Upper lobe of left lung (tissue), 4 donors: ENCODE results near the gene FDX1.

Experiments used
- EP300 ChIP-seq, 4 donors: sonication (generic); formaldehyde crosslinking; IDR thresholded peaks; one replicate each; pipeline ENCODE4 v1.5.1; 2017; ENCODE audit warnings: antibody characterized with exemption in 4 of 4, control low read depth in 2 of 4
- TF ChIP-seq, protein P1 (sequence below), 6 experiments: fragments of 450-650 bp in 4 of 6; fragments of 200-600 bp in 2 of 6; sonication (generic) in 2 of 6; IDR thresholded peaks; one replicate each; pipeline ENCODE4 v1.5.1; 2016 to 2019; ENCODE audit warnings: antibody characterized with exemption in 6 of 6

DNA sequence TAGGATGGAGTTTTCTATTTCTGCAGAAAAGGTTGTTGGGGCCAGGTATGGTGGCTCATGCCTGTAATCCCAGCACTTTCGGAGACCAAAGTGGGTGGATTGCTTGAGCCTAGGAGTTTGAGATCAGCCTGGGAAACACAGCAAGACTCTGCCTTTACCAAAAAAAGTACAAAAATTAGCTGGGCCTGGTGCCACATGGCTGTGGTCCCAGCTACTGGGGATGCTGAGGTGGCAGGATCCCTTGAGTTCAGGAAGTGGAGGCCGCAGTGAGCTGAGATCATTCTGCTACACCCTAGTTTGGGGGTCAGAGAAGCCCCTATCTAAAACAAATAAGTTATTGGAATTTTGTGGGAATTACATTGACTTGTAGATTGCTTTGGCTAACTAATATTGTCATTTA, 71.7 kb downstream of the FDX1 start:
- TF ChIP-seq EP300 (IDR thresholded peaks at IDR 0.05) = no peak
- TF ChIP-seq, protein P1, sequence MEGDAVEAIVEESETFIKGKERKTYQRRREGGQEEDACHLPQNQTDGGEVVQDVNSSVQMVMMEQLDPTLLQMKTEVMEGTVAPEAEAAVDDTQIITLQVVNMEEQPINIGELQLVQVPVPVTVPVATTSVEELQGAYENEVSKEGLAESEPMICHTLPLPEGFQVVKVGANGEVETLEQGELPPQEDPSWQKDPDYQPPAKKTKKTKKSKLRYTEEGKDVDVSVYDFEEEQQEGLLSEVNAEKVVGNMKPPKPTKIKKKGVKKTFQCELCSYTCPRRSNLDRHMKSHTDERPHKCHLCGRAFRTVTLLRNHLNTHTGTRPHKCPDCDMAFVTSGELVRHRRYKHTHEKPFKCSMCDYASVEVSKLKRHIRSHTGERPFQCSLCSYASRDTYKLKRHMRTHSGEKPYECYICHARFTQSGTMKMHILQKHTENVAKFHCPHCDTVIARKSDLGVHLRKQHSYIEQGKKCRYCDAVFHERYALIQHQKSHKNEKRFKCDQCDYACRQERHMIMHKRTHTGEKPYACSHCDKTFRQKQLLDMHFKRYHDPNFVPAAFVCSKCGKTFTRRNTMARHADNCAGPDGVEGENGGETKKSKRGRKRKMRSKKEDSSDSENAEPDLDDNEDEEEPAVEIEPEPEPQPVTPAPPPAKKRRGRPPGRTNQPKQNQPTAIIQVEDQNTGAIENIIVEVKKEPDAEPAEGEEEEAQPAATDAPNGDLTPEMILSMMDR (IDR thresholded peaks at IDR 0.05) = no peak
